ENCODE results near the gene NANS. TPM values are rescaled to one million over a fixed set of nuclear protein-coding genes. Genes with fewer than 3 reads are reported as not detected.

The NANS gene
- total RNA-seq, 1 donor from 2014 or later: 22.9 TPM

DNA sequence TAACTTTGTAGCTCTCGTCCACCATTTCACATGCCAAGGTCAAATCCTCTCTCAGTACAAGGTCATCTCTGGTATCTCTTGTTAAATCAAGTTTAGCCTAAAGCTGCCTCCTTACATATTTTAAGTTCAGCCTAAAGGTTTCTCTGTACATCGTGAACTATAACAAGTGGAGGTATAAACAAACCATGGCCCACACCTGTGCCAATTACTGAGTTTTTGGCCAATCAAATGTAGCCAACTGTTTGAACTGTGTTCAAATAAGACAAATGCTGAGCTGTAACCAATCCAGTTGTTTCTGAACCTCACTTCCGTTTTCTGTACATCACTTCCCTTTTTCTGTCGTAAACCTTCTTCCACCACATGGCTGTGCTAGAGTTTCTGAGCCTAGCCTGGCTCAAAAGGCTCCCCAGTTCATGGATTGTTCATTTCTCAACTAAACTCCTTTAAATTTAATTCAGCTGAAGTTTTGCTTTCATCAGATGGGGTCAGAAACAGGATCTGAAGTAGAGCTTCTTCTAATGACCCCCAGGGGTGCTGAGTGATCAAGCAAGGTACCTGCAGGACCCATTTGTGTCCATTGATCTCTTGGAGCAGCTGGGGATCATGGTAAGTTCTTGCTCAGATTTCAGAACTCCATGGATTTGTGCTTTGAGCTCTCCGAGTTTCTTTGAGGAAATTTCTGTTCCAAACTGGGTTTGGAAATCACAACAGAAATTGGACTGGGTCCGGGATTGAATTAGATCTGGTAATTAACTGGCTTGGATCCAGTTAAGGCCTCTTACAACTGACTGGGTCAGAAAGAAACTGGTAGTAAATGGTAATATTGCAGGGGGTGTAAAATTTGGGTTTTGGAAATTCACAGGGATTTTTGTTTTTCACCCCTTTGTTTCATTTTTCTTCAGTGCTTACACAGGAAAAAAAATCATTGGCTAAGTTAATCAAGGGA, 11.0 kb upstream of the NANS start:
- no peaks in the 10 kb centered on the region for H3K4me1 Mint-ChIP-seq (ENCODE audit: low read depth, unreplicated experiment)
- no peak overlapping the region for H3K4me3 Mint-ChIP-seq (ENCODE audit: unreplicated experiment)
- TF ChIP-seq, protein P1, sequence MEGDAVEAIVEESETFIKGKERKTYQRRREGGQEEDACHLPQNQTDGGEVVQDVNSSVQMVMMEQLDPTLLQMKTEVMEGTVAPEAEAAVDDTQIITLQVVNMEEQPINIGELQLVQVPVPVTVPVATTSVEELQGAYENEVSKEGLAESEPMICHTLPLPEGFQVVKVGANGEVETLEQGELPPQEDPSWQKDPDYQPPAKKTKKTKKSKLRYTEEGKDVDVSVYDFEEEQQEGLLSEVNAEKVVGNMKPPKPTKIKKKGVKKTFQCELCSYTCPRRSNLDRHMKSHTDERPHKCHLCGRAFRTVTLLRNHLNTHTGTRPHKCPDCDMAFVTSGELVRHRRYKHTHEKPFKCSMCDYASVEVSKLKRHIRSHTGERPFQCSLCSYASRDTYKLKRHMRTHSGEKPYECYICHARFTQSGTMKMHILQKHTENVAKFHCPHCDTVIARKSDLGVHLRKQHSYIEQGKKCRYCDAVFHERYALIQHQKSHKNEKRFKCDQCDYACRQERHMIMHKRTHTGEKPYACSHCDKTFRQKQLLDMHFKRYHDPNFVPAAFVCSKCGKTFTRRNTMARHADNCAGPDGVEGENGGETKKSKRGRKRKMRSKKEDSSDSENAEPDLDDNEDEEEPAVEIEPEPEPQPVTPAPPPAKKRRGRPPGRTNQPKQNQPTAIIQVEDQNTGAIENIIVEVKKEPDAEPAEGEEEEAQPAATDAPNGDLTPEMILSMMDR (IDR thresholded peaks at IDR 0.05; ENCODE audit: partially characterized antibody, unreplicated experiment): no peak
- no peaks in the 10 kb centered on the region for H3K27me3 Mint-ChIP-seq (ENCODE audit: unreplicated experiment)
- no peak overlapping the region for H3K27ac Mint-ChIP-seq (ENCODE audit: unreplicated experiment)
- DNase-seq: no peak
- no peaks in the 10 kb centered on the region for H3K9me3 Mint-ChIP-seq (ENCODE audit: unreplicated experiment)
- no peaks in the 10 kb centered on the region for H3K36me3 Mint-ChIP-seq (ENCODE audit: unreplicated experiment)

DNA sequence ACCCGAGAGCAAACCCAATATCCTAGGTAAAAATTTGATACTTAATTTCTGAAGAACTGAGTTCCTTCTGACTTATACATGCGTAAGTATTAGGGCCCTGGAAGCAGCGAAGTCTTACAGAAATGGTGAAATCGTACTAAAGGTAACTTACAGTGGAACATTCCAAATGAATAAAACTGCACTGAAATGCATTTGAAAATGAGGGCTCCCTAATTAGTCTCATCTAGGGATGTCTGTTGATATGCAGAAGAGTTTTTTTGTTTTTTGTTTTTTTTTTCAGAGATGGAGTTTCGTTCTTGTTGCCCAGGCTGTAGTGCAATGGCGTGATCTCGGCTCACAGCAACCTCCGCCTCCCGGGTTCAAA, 10.4 kb upstream of the NANS start:
- DNase-seq: no peak
- H3K4me3 Mint-ChIP-seq (ENCODE audit: unreplicated experiment): no peak overlapping the region
- H3K36me3 Mint-ChIP-seq (ENCODE audit: unreplicated experiment): no peaks in the 10 kb centered on the region
- H3K27me3 Mint-ChIP-seq (ENCODE audit: unreplicated experiment): no peaks in the 10 kb centered on the region
- H3K4me1 Mint-ChIP-seq (ENCODE audit: low read depth, unreplicated experiment): no peaks in the 10 kb centered on the region
- H3K27ac Mint-ChIP-seq (ENCODE audit: unreplicated experiment): no peak overlapping the region
- no peaks in the 10 kb centered on the region for H3K9me3 Mint-ChIP-seq (ENCODE audit: unreplicated experiment)
- TF ChIP-seq, protein P1 (IDR thresholded peaks at IDR 0.05; ENCODE audit: partially characterized antibody, unreplicated experiment): no peak

DNA sequence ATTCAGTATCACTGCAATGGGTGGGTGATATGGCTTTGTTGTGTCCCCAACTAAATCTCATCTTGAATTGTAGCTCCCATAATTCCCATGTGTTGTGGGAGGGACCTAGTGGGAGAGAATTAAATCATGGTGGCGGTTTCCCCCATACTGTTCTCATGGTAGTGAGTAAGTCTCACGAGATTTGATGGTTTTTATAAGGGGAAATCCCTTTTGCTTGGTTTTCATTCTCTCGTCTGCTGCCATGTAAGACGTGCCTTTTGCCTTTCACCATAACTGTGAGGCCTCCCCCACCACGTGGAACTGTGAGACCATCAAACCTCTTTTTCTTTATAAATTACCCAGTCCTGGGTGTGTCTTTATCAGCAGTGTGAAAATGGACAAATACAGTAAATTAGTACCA, 9.5 kb upstream of the NANS start:
- no peak overlapping the region for H3K27ac Mint-ChIP-seq (ENCODE audit: unreplicated experiment)
- TF ChIP-seq, protein P1 (IDR thresholded peaks at IDR 0.05; ENCODE audit: partially characterized antibody, unreplicated experiment): no peak

DNA sequence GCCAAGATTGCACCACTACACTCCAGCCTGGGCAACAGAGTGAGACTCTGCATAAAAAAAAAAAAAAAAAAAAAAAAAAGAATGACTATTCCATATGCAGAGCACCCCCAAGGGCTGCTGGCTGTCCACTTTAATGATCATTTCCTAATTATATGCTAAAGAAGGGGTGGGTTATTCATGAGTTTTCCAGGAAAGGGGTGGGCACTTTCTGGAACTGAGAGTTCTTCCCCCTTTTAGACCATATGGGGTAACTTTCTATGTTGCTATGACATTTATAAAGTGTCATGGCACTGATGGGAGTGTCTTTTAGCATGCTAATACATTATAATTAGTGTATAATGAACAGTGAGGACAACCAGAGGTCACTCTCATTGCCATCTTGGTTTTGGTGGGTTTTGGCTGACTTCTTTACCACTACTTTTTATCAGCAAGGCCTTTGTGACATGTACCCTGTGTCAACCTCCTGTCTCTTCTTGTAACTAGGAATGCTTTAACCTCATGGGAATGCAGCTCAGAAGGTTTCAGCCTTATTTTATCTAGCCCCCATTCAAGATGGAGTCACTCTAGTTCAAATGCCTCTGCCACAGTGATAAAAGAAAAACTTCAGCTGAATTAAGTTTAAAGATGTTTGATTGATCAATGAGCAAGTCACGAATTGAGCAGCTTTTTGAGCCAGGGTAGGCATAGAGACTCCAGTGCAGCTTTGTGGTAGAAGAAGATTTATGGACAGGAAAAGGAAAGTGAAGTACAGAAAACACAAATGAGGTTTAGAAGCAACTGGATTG, 7.1 kb upstream of the NANS start:
- no peak overlapping the region for H3K4me3 Mint-ChIP-seq (ENCODE audit: unreplicated experiment)
- TF ChIP-seq, protein P1 (IDR thresholded peaks at IDR 0.05; ENCODE audit: partially characterized antibody, unreplicated experiment): no peak
- H3K4me1 Mint-ChIP-seq (ENCODE audit: low read depth, unreplicated experiment): no peaks in the 10 kb centered on the region
- H3K27me3 Mint-ChIP-seq (ENCODE audit: unreplicated experiment): no peaks in the 10 kb centered on the region
- H3K36me3 Mint-ChIP-seq (ENCODE audit: unreplicated experiment): no peaks in the 10 kb centered on the region
- no peak overlapping the region for H3K27ac Mint-ChIP-seq (ENCODE audit: unreplicated experiment)
- no peaks in the 10 kb centered on the region for H3K9me3 Mint-ChIP-seq (ENCODE audit: unreplicated experiment)
- no peak for DNase-seq

More for the DNA sequence above, 9.5 kb upstream of the NANS start:
- Mint-ChIP-seq H3K36me3 (ENCODE audit: unreplicated experiment) (no peaks in the 10 kb centered on the region), H3K4me1 (ENCODE audit: low read depth, unreplicated experiment) (no peaks in the 10 kb centered on the region), H3K27me3 (ENCODE audit: unreplicated experiment) (no peaks in the 10 kb centered on the region), H3K4me3 (ENCODE audit: unreplicated experiment) (no peak overlapping the region), H3K9me3 (ENCODE audit: unreplicated experiment) (no peaks in the 10 kb centered on the region)
- no peak for DNase-seq
